HepG2 (cell line): ENCODE data around the gene AMER3. TPM values are rescaled to one million over a fixed set of nuclear protein-coding genes. Genes with fewer than 3 reads are reported as not detected.
A peak's percentile ranks its signal among the peaks of the same experiment; 100 is the strongest.

Experiments
- CREB1 ChIP-seq, 2 experiments: fragments of 450-650 bp in 1 of 2; IDR thresholded peaks; 2 replicates each; pipeline ENCODE4 v1.6.1; 2016 to 2017; ENCODE audit warnings: control low read depth in 1 of 2, mild to moderate bottlenecking in 1 of 2, missing compliant biosample characterization in 1 of 2, missing genetic modification characterization in 1 of 2
- HNRNPH1 ChIP-seq: fragments of 200-400 bp; formaldehyde crosslinking; optimal IDR thresholded peaks from 2 replicates; pipeline ENCODE3; 2017; ENCODE audit warnings: mild to moderate bottlenecking, low read depth, low read length
- KDM4B ChIP-seq: sonication (generic); formaldehyde crosslinking; IDR thresholded peaks from 2 replicates; pipeline ENCODE4 v1.4.0; 2020; ENCODE audit warnings: missing genetic modification reagents
- KLF13 ChIP-seq: sonication (generic); formaldehyde crosslinking; IDR thresholded peaks from 2 replicates; pipeline ENCODE4 v1.4.0; 2020; ENCODE audit warnings: mild to moderate bottlenecking, missing genetic modification reagents
- MBD4 ChIP-seq: IDR thresholded peaks from 2 replicates; pipeline ENCODE4 v1.6.1; 2012; ENCODE audit warnings: low read length, inconsistent platforms, borderline replicate concordance
- NFAT5 ChIP-seq: sonication (generic); formaldehyde crosslinking; IDR thresholded peaks from 2 replicates; pipeline ENCODE4 v1.4.0; 2020; ENCODE audit warnings: missing genetic modification reagents
- PATZ1 ChIP-seq: sonication (generic); formaldehyde crosslinking; IDR thresholded peaks from 2 replicates; pipeline ENCODE4 v1.4.0; 2020; ENCODE audit warnings: missing genetic modification reagents
- SIX1 ChIP-seq: sonication (generic); formaldehyde crosslinking; IDR thresholded peaks from 2 replicates; pipeline ENCODE4 v1.4.0; 2020; ENCODE audit warnings: missing genetic modification reagents, borderline replicate concordance
- TOE1 ChIP-seq: sonication (generic); formaldehyde crosslinking; IDR thresholded peaks from 2 replicates; pipeline ENCODE4 v1.4.0; 2020; ENCODE audit warnings: mild to moderate bottlenecking, missing genetic modification reagents
- XRCC5 ChIP-seq: fragments of 200-400 bp; formaldehyde crosslinking; optimal IDR thresholded peaks from 2 replicates; pipeline ENCODE3; 2017; ENCODE audit warnings: mild to moderate bottlenecking, low read length
- ZBTB26 ChIP-seq: IDR thresholded peaks from 2 replicates; pipeline ENCODE4 v1.6.1; 2016; ENCODE audit warnings: missing compliant biosample characterization, missing genetic modification reagents, borderline replicate concordance
- ZNF644 ChIP-seq: IDR thresholded peaks from 2 replicates; pipeline ENCODE4 v1.6.1; 2016; ENCODE audit warnings: low read depth
- ZNF674 ChIP-seq: sonication (generic); formaldehyde crosslinking; IDR thresholded peaks from 2 replicates; pipeline ENCODE4 v1.5.0; 2020; ENCODE audit warnings: low read depth, mild to moderate bottlenecking, missing genetic modification reagents
- ZNF800 ChIP-seq: sonication (generic); formaldehyde crosslinking; IDR thresholded peaks from 2 replicates; pipeline ENCODE4 v1.4.0; 2020; ENCODE audit warnings: missing genetic modification reagents
- ZSCAN22 ChIP-seq: sonication (generic); formaldehyde crosslinking; IDR thresholded peaks from 2 replicates; pipeline ENCODE4 v1.4.0; 2020; ENCODE audit warnings: mild to moderate bottlenecking, missing genetic modification reagents
- polyA plus RNA-seq, 8 experiments: library from polyadenylated mRNA; depleted of rRNA in 3 of 8; stranded (reverse) in 7 of 8; unstranded in 1 of 8; fragments of >200 nt; fragmentation: Illumina TruSeq in 4 of 8; extraction: Trizol in 4 of 8; gene quantifications; 2 replicates each; pipeline versions ENCODE4 v1.2.1 to v1.2.3, GENCODE V29; 2011 to 2016; ENCODE audit warnings: low read depth in 4 of 8, missing spikeins in 1 of 8, mixed read lengths in 1 of 8; ENCODE audit not compliant: insufficient read depth in 1 of 8
- total RNA-seq, 5 experiments: library from RNA; depleted of rRNA; stranded (reverse); fragments of >200 nt; fragmentation: Illumina TruSeq; extraction: Trizol; gene quantifications; 2 replicates each; pipeline ENCODE4 v1.2.3, GENCODE V29; 2016; ENCODE audit warnings: low read depth in 1 of 5

The AMER3 gene
- total and polyA plus RNA-seq, 2 of the 13 experiments (the other 11 are each of a cell fraction or from before 2014, with no cell fraction given), result not detected

- TF ChIP-seq PATZ1, result peak; percentile 75
- TF ChIP-seq TOE1 (CRISPR knock-in tag), result peak; percentile 32; the same call in 1 of the 2 replicates
- TF ChIP-seq ZBTB26, result no peak
- no peak for TF ChIP-seq SIX1 (CRISPR knock-in tag)
- TF ChIP-seq XRCC5, result no peak
- TF ChIP-seq KDM4B (CRISPR knock-in tag), result no peak
- no peak for TF ChIP-seq CREB1 (IDR thresholded peaks at IDR 0.05)
- no peak for TF ChIP-seq CREB1 (CRISPR knock-in tag; IDR thresholded peaks at IDR 0.05)
- TF ChIP-seq ZNF674 (CRISPR knock-in tag), result 0 out of 2 replicates have a peak, but pooled peaks have one; percentile 46
- no peak for TF ChIP-seq HNRNPH1
- TF ChIP-seq ZNF644, result no peak
- TF ChIP-seq KLF13 (CRISPR knock-in tag), result no peak
- TF ChIP-seq MBD4, result no peak
- TF ChIP-seq ZNF800, result peak; percentile 89
- TF ChIP-seq ZSCAN22, result no peak
- TF ChIP-seq NFAT5, result no peak
Observed at GRCh38 chr2:130797493-130798435, 42.4 kb downstream of the AMER3 start (continued).
